ENCODE results near the gene NBPF1.
"Not testable (repeated sequence)": the region's sequence is repeated elsewhere in the genome, so short reads cannot be mapped to it uniquely, and the experiment has no call there.

The NBPF1 gene

GRCh38 chr1:16613185-16614147 lies at the start of gene NBPF1:
Gene NBPF1 (minus strand): TSS chr1:16613564.
- DNase-seq (ENCODE audit: low spot score) = peak; percentile 99

DNA sequence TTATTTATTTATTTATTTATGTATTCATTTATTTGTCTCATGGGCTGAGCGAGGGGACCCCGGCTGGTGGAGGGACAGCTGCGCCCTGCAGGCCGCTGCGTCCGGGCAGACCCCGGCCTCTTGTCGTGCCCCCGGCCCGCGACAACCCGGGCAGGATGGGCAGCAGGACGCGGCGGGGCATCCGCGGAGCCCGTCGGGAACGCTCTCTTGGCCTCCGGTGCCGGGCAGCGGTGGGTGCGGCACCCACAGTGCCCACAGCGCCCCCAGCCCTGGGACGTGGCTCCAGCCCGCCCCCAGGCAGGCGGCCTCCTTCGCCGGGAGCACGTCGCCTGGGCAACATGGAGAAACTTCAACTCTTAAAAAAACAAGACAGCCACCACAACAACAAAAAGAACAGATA lies 44.9 kb upstream of the NBPF1 start:
- not testable (repeated sequence) for DNase-seq (ENCODE audit: low spot score)

DNA sequence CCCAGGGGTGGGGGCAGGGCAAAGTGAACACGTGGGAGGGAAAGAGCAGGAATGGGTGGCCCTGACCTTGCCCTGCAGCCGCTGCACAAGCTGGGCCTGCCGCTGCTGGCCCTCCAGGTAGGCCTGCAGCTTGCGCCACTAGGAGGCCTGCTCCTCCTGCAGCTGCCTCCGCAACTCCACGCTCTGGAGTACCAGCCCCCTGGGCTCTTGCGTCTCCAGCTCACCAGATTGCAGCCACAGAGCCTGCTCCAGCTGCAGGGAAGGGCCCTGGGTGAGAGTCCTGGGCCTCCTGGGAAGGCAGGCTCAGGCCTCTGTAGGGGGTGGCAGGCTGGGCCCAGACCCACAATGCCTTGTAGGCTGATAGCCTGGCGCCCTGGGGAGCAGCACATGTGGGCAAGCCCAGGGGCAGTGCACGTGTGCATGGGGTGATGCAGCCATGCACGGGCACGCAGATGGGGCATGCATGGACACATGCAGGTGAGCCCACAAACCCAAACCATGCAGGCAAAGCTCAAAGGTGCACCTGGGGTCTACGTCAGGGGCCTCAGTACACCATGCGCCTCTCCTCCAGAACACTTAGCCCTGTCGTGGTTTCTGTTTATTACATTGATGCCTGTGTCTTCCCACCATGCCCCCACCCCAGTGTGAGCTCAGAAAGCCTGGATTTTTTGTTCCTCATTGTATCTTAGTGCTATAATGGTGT lies 43.8 kb upstream of the NBPF1 start:
- not testable (repeated sequence) for DNase-seq (ENCODE audit: low spot score)

DNA sequence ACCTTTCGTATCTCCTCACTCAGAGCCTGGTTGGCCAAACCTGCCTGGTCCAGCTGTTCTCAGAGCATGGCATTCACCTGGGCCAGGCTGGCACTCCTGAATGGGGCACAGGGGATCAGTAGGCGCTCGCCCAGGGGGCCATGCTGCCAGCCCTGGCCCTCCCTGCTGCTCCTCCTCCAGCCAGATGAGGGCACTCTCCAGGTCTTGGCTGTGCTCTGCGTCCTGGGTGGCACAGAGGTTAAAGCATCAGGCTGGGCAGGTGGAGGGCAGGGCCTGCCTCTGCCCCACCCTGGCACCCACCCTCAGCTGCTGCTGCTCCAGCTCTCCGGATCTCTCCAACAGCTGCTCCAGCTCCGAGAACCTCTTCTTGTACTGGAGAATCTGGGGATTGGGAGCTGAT lies 43.2 kb upstream of the NBPF1 start:
- not testable (repeated sequence) for DNase-seq (ENCODE audit: low spot score)

- DNase-seq (ENCODE audit: low spot score) = not testable (repeated sequence)
Measured at GRCh38 chr1:16651560-16651959, 38.2 kb upstream of the NBPF1 start.

- DNase-seq (ENCODE audit: low spot score) = not testable (repeated sequence)
Measured at GRCh38 chr1:16649960-16650359, 36.6 kb upstream of the NBPF1 start.

DNA sequence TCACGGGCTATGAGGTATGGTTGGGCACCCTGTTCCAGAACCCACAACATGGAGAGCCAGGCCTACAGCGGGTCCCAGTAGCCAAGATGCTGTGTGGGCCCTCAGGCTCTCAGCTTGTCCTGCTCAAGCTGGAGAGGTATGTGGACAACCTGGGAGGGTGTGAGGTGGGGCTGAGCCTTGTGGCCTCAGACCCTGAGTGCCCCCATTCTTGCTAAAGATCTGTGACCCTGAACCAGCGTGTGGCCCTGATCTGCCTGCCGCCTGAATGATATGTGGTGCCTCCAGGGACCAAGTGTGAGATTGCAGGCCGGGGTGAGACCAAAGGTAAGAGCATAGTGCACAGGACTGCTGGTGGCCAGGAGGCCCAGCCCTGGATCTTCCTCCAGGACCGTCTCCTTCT lies 36.0 kb upstream of the NBPF1 start:
- DNase-seq (ENCODE audit: low spot score) = not testable (repeated sequence)

DNA sequence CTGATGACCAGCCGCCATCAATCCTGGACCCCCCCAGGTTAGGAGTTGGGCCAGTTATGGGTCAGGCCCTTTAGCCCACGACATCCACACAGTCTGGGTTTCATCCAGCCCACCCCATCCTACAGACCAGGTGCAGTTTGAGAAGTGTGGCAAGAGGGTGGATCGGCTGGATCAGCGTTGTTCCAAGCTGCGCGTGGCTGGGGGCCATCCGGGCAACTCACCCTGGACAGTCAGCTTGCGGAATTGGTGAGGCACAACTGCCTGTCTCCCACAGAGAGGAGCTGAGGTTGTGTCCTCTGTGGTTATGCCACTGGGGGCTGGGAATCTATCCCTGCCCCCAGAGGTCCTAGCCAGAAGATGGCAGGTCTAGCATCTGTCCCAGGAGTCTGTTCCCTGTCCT lies 35.4 kb upstream of the NBPF1 start:
- DNase-seq (ENCODE audit: low spot score) = not testable (repeated sequence)

- DNase-seq (ENCODE audit: low spot score) = not testable (repeated sequence)
Measured at GRCh38 chr1:16648250-16648649, 34.9 kb upstream of the NBPF1 start.

DNA sequence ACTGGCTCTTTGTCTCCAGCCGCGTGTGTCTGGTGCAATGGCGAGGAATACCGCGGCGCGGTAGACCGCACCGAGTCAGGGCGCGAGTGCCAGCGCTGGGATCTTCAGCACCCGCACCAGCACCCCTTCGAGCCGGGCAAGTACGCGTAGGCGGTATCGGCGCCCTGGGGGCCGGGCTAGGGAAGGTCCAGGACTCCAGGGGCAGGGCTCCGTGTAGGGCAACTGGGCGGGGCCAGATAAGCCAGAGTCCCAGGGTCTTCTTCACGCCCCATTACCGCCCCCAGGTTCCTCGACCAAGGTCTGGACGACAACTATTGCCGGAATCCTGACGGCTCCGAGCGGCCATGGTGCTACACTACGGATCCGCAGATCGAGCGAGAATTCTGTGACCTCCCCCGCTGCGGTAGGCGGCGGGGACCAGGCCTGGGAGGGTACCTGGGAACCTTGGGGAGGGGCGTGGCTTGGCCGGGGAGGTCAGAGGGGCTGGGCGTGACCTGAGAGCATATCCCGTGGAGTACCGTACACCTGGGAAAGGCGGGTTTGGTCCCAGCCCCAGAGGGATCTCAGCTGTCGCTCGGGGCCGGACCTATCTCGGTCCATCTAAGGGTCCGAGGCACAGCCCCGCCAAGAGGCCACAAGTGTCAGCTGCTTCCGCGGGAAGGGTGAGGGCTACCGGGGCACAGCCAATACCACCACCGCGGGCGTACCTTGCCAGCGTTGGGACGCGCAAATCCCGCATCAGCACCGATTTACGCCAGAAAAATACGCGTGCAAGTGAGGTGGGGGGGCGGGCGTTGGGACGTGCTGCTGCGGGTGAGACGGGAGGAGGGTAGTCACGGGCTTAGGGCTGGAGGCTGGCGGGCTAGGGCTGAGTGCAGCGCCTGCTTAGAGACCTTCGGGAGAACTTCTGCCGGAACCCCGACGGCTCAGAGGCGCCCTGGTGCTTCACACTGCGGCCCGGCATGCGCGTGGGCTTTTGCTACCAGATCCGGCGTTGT lies 34.1 kb upstream of the NBPF1 start:
- DNase-seq (ENCODE audit: low spot score) = not testable (repeated sequence)

DNA sequence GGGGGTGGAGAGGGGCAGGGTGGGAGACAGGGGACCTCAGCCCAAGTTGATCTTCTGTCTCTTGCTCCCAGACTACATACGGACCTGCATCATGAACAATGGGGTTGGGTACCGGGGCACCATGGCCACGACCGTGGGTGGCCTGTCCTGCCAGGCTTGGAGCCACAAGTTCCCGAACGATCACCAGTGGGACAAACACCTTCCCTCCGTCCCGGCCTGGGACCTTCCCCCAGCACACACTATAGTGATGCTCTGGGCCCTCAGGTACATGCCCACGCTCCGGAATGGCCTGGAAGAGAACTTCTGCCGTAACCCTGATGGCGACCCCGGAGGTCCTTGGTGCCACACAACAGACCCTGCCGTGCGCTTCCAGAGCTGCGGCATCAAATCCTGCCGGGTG lies 33.4 kb upstream of the NBPF1 start:
- DNase-seq (ENCODE audit: low spot score) = not testable (repeated sequence)

GRCh38 chr1:16646061-16646664 lies 32.8 kb upstream of the NBPF1 start:
- DNase-seq (ENCODE audit: low spot score) = not testable (repeated sequence)

DNA sequence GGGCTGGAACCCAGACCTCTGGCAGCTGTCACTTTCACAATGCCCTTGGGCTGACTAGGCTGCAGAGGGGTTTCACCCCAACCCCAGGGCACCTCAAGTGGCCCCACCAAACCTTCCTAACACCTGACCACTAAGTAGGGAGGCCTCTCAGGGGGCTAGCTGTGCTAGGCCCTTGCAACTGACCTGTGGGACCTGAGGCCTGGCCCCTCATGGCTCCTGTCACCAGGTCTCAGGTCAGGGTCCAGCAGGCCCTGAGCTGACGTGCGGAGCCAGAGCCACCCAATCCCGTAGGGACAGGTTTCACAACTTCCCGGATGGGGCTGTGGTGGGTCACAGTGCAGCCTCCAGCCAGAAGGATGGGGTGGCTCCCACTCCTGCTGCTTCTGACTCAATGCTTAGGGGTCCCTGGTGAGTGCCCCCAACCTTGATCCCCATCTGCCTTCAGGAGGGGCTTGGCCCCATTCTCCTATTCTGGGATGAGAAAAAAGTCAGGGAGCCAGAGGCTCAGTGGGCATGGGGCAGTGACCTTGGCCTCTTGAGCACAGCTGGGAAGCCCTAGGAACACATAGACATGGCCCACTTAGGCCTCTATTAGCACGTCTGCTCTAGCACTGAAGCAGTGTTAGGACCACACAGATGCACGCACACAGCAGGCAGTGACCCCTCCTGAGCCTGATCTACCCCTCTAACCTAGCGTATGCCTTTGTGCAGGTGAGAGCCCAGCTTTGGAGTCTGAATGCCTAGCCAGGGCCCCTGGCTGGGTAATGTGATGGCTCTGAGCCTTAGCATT lies 32.1 kb upstream of the NBPF1 start:
- not testable (repeated sequence) for DNase-seq (ENCODE audit: low spot score)

DNA sequence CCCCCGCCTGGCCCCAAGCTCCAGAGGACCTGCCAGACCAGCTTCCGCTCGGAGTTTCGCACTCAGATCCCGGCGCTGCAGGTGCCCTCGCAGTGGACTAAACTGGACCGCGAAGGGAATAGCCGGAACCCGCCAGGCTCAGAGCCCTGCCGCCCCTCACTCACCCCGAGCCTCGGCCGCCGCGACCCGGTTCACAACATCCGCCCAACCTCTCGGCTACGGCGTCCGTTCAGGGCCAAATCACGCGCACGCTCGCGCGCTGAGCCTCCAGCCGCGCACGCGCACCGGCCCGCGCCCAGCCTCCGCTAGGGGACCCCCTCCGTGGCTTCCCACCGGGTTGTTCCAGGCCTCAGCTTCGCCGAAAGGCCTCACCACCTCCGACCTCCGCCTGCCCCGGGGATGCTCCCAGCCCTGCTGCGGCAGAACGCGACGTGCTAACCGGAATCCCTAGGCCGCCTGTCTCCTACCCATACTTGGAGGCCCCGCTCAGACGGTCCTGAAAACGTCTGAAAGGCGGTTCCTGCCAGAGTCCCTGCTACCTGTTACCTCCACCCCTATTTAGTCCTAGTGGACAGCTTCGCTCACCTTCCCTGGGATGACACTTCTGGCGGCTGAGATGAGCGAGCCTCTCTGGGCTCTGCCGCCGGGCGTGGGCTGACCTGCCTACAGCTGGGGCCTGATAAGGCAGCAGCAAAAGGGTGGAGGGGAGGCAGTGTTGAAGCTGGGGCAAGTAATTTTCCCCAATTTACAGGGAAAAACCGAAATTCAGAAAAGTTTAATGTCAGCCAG lies 31.3 kb upstream of the NBPF1 start:
- DNase-seq (ENCODE audit: low spot score) = peak; percentile 94

GRCh38 chr1:16644193-16644481 lies 30.8 kb upstream of the NBPF1 start:
- DNase-seq (ENCODE audit: low spot score) = no peak

DNA sequence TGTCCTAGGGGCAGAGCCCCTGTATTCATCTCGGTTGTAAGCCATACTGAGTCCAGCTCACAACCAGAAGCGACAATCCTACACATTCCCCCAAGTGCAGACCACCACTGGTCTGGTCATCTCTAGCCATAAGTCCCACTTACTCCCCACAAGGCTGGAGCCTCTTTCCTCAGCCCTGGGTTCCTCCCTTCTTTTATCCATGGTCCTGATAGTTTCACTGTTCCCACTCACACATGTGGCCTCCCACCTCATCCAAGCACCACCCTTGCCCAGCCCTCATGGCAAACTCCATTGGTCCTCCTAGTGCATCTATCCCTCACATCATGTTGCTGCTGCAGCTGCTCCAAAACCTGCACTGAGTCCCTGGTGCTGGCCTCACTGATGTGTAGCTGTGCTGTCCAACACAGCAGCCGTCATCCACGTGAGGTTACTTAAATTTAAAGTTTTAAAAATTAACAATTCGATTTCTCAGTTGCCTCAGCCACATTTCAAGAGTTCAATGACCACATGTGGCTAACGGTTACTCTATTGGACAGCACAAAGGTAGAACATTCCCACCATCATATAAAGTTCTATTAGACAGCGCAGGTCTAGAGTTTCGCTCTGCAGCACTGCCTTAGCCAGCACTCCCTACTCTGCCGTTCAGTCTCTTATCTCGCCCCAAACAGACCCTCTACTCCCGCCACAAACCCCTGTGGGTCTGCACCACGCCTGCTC lies 30.3 kb upstream of the NBPF1 start:
- DNase-seq (ENCODE audit: low spot score) = peak; percentile 33

- not testable (repeated sequence) for DNase-seq (ENCODE audit: low spot score)
Measured at GRCh38 chr1:16643001-16643411, 29.6 kb upstream of the NBPF1 start.

DNA sequence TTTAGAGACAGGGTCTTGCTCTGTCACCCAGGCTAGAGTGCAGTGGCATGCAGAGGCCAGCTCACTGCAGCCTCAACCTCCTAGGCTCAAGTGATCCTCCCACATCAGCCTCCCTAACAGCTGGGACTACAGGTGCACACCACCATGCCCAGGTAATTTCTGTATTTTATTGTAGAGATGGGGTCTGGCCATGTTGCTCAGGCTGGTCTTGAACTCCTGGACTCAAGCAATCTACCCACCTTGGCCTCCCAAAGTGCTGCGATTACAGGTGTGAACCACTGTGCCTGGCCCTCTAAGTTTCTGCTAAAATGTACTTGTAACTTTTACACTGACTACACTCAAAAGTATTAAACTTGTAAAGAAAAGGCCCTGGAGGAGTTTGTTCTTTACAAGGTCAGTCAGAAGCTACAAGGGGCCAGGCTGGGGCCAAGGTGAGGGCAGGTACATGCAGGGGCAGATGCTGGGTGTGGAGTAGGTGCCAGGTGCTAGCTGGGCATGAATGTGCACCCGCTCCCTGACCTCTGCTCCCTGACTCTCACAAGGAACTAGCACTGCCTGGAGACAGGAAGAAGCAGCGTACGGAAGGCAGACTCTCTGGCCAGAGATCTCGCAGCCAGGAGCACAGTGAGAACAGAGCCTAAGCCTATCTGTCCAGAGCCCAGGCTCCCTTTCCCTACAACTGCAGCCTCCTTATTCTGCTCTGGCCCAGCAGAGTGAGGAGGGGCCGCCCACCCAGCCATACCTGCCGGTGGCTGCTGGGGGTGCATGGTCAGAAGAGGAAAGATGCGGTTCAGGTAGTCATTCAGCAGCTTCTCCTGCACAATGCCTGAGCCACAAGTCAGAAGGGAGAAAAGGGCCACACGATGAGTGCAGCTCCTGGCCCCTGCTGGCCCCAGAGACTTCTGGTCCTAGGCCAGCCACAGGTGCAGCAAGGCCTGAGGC lies 28.9 kb upstream of the NBPF1 start:
- DNase-seq (ENCODE audit: low spot score) = not testable (repeated sequence)

All from cerebellar cortex (tissue), 1 donor.